Kidney epithelial cell (primary cell): Measurements from ENCODE around the gene VIPR2. TPM values are rescaled to one million over a fixed set of nuclear protein-coding genes. Genes with fewer than 3 reads are reported as not detected.
"Not testable (repeated sequence)": the region's sequence is repeated elsewhere in the genome, so short reads cannot be mapped to it uniquely, and the experiment has no call there.

Source experiments
- DNase-seq: peaks from one replicate; pipeline ENCODE4 v3.0.0-alpha.2; 2010; ENCODE audit warnings: low read depth
- H3K27me3 ChIP-seq: 2 replicates; pipeline ENCODE4 v1.6.0; 2011; ENCODE audit warnings: low read length; ENCODE audit not compliant: control insufficient read depth, insufficient read depth
- H3K36me3 ChIP-seq: 2 replicates; pipeline ENCODE4 v1.5.1; 2011; ENCODE audit warnings: low read length; ENCODE audit not compliant: control insufficient read depth, insufficient read depth
- H3K4me3 ChIP-seq: 2 replicates; pipeline ENCODE4 v1.5.1; 2011; ENCODE audit warnings: low read depth, mild to moderate bottlenecking, control low read depth, low read length
- CTCF ChIP-seq: IDR thresholded peaks from 2 replicates; pipeline ENCODE4 v1.5.1; 2011; ENCODE audit warnings: mild to moderate bottlenecking, moderate library complexity, low read length, control low read depth, inconsistent platforms; ENCODE audit not compliant: insufficient read depth, poor library complexity, severe bottlenecking
- total RNA-seq: library from RNA; depleted of rRNA; stranded (reverse); fragments of >200 nt; gene quantifications from 2 replicates; pipeline ENCODE4 v1.2.3, GENCODE V29; 2015

The VIPR2 gene
- total RNA-seq, 1 donor from 2014 or later, result not detected

GRCh38 chr7:159136442-159136841 is 8.2 kb downstream of the VIPR2 start:
- TF ChIP-seq CTCF, result no peak
- peaks cover 2% of the 10 kb centered on the region for H3K27me3 ChIP-seq
- H3K36me3 ChIP-seq, result no peaks in the 10 kb centered on the region
- DNase-seq, result no peak
- H3K4me3 ChIP-seq, result no peak overlapping the region

- no peak overlapping the region for H3K4me3 ChIP-seq
- no peak for TF ChIP-seq CTCF
- peaks cover under 1% of the 10 kb centered on the region for H3K27me3 ChIP-seq
- H3K36me3 ChIP-seq, result no peaks in the 10 kb centered on the region
- DNase-seq, result no peak
Observed at GRCh38 chr7:159136013-159136412, 8.7 kb downstream of the VIPR2 start.

GRCh38 chr7:159132670-159133443 is 11.8 kb downstream of the VIPR2 start:
- not testable (repeated sequence) for DNase-seq, H3K4me3 ChIP-seq, H3K27me3 ChIP-seq, H3K36me3 ChIP-seq

- no peak for DNase-seq
- H3K4me3 ChIP-seq, result no peak overlapping the region
- no peak for TF ChIP-seq CTCF
- no peaks in the 10 kb centered on the region for H3K27me3 ChIP-seq
- H3K36me3 ChIP-seq, result no peaks in the 10 kb centered on the region
Observed at GRCh38 chr7:159130820-159131219, 13.8 kb downstream of the VIPR2 start.

GRCh38 chr7:159130199-159130775 is 14.4 kb downstream of the VIPR2 start:
- Histone ChIP-seq H3K36me3 (no peaks in the 10 kb centered on the region), H3K27me3 (no peaks in the 10 kb centered on the region), H3K4me3 (no peak overlapping the region)
- no peak for TF ChIP-seq CTCF
- no peak for DNase-seq

- Histone ChIP-seq H3K27me3 (no peaks in the 10 kb centered on the region), H3K4me3 (no peak overlapping the region), H3K36me3 (no peaks in the 10 kb centered on the region)
- no peak for TF ChIP-seq CTCF
- DNase-seq, result no peak
Observed at GRCh38 chr7:159128767-159129166, 15.9 kb downstream of the VIPR2 start.
